Epithelial cell of proximal tubule (primary cell): ENCODE data around the gene RNASEH2B. TPM values are rescaled to one million over a fixed set of nuclear protein-coding genes. Genes with fewer than 3 reads are reported as not detected.

Source experiments
- DNase-seq: peaks from one replicate; pipeline ENCODE4 v3.0.0-alpha.2; 2011; ENCODE audit warnings: low read depth
- H3K4me3 ChIP-seq: 2 replicates; pipeline ENCODE4 v1.5.1; 2011; ENCODE audit warnings: low read depth, mild to moderate bottlenecking, low read length
- CTCF ChIP-seq: conservative IDR thresholded peaks from 2 replicates; pipeline ENCODE4 v1.5.1; 2012; ENCODE audit warnings: low read depth, mild to moderate bottlenecking, low read length
- total RNA-seq: library from RNA; depleted of rRNA; stranded (reverse); fragments of >200 nt; gene quantifications from 2 replicates; pipeline ENCODE4 v1.2.3, GENCODE V29; 2015

RNASEH2B gene
- total RNA-seq, 1 donor from 2014 or later, result 28.3 TPM

DNA sequence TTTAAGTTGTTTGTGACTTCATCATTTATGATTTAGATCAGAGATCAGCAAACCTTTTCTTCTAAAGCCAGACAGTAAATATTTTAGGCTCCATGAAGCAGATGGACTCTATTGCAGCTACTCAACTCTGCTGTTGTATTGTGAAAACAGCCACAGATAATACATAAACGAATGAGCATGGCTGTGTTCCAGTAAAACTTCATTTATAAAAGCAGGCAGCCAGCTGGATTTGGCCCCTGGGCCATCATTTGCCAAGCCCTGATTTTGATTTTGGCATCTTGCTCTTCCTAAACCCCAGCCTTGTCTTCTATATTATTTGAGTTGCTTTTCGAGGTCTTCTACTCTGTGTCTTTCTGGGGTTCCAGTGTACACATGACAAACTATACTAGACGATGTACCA, 41.3 kb downstream of the RNASEH2B start:
- no peak overlapping the region for H3K4me3 ChIP-seq
- no peak for DNase-seq
- TF ChIP-seq CTCF, result no peak

GRCh38 chr13:50951366-50951765, 41.8 kb downstream of the RNASEH2B start:
- H3K4me3 ChIP-seq, result no peak overlapping the region
- DNase-seq, result no peak
- no peak for TF ChIP-seq CTCF

DNA sequence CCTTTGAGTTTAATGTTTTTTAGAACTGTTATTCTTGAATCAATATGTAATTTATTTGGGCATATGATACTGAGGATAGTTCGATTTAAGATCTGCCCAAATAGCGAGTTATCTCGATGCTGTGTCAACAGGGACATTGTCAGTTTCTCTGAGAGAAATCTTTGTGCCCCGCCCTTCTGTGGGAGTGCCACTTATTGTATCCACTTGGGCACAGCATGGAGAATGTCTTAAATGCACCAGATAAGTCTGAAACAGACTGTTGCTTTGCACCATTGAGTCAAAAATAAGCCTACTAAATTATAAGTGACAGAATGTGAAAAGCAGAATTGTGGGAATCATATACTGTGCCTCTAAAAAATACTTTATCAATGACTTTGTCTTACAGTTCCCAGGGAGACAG, 45.6 kb downstream of the RNASEH2B start:
- no peak for TF ChIP-seq CTCF
- DNase-seq, result no peak
- no peak overlapping the region for H3K4me3 ChIP-seq

DNA sequence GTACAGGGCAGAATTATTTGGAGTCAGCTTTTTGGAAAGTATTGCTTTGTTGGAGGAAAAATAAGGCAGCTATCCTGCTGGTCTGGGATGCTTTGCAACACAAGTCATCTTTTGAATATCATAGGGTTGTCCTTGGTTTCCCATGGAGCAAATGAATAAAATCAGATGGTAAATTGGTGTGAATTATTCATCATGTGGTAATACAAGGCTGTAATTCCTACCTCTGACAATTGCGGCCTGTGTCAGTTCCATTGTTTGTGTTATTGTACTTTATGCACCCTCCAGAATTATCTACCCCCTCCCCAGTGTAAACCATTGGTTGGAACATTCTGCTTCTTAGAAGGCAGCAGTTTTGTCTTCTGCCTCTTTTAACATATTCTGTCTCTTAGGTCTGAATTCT, 46.2 kb downstream of the RNASEH2B start:
- DNase-seq, result no peak
- no peak overlapping the region for H3K4me3 ChIP-seq

DNA sequence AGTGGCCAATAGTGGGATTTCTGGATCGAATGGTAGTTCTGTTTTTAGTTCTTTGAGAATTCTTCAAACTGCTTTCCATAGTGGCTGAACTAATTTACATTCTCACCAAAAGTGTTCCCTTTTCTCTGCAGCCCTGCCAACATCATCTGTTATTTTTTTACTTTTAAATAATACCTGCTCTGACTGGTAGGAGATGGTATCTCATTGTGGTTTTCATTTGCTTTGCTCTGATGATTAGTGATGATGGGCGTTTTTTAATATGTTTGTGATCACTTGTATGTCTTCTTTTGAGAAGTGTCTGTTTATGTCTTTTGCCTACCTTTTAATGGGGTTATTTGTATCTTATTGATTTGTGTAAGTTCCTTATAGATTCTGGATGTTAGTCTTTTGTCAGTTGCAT, 48.0 kb downstream of the RNASEH2B start:
- no peak for TF ChIP-seq CTCF
- no peak for DNase-seq
- no peak overlapping the region for H3K4me3 ChIP-seq

More for the DNA sequence above, 46.2 kb downstream of the RNASEH2B start:
- TF ChIP-seq CTCF, result no peak

DNA sequence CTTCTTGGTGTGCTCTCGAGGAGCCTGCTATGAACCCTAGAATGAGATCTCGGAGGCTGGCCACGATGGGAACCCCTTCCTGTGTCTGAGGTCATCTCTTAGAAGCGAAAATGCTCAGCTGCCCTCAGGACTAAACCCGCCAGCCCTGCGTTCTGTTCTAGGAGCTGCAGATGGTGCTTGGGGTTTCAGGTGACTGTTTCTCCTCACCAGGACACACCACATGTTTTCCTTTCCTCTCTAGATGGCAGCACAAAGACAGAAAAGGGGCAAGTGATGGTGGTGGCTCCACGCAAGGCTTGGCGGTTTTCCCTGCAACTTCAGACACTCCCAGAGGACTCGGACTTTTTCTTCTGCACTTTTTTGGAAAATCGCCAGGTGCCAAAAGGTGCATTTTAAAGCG, 60.1 kb downstream of the RNASEH2B start:
- no peak for DNase-seq
- TF ChIP-seq CTCF, result peak; percentile 40
- no peak overlapping the region for H3K4me3 ChIP-seq

DNA sequence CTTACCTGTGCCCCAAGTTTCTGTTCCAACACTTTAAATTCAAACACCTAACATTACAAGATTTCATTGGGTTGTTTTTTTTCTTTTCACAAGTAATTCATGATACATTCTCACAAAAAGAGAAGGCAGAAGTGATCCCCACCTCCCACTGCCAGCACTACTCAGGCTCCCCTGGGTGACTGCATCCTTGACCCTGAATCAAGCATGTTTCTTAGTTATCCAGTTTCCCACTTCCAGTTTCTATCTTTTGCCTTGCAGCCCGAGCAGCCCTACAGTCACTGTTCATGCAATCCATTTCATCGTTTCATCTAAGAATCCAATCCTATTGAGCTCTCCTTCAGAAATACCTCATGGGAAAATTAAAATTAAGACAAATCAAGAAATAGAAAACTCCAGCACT, 61.4 kb downstream of the RNASEH2B start:
- H3K4me3 ChIP-seq, result no peak overlapping the region
- no peak for DNase-seq
- TF ChIP-seq CTCF, result no peak
